Measurements from ENCODE around the gene HIP1.
"Not testable (repeated sequence)": the region's sequence is repeated elsewhere in the genome, so short reads cannot be mapped to it uniquely, and the experiment has no call there.

DNA sequence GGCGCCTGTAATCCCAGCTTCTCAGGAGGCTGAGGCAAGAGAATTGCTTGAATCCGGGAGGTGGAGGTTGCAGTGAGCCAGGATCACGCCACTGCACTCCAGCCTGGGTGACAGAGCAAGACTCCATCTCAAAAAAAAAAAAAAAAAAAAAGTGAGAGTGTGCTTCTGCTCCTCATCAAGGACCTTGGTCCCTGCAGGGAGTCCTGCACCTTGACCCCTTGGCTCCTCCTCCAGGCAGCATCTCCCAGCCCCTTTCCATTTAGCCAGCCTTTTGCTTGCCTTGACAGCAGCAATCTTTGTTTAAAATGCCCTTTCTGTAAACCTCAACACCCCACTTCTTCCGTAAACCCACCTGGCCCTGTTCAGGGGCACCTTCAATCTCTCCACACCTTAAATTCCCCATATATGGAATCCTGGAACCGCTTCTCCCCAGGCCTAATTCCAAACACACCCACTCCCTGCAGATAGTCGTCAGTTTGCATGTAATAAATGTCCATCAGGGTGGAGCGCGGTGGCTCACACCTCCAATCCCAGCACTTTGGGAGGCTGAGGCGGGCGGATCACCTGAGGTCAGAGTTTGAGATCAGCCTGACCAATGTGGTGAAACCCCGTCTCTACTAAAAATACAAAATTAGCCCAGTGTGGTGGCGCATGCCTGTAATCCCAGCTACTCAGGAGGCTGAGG lies 145.1 kb downstream of the HIP1 start:
- TF ChIP-seq, protein P1, sequence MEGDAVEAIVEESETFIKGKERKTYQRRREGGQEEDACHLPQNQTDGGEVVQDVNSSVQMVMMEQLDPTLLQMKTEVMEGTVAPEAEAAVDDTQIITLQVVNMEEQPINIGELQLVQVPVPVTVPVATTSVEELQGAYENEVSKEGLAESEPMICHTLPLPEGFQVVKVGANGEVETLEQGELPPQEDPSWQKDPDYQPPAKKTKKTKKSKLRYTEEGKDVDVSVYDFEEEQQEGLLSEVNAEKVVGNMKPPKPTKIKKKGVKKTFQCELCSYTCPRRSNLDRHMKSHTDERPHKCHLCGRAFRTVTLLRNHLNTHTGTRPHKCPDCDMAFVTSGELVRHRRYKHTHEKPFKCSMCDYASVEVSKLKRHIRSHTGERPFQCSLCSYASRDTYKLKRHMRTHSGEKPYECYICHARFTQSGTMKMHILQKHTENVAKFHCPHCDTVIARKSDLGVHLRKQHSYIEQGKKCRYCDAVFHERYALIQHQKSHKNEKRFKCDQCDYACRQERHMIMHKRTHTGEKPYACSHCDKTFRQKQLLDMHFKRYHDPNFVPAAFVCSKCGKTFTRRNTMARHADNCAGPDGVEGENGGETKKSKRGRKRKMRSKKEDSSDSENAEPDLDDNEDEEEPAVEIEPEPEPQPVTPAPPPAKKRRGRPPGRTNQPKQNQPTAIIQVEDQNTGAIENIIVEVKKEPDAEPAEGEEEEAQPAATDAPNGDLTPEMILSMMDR (IDR thresholded peaks at IDR 0.05; ENCODE audit: insufficient read depth, low read length, poor library complexity, severe bottlenecking): not testable (repeated sequence)
- not testable (repeated sequence) for TF ChIP-seq EZH2phosphoT487 (conservative IDR thresholded peaks at IDR 0.05; ENCODE audit: low read length)

All from SU-DHL-6 (cell line).